ENCODE results near the gene TSKU. TPM values are rescaled to one million over a fixed set of nuclear protein-coding genes. Genes with fewer than 3 reads are reported as not detected.

Gene TSKU
- total RNA-seq, 2 donors from 2014 or later = 71.2 to 72.8 TPM

GRCh38 chr11:76736773-76737495, 46.2 kb upstream of the TSKU start:
- 94% methylated on average over 12 of the region's 12 CpGs for WGBS
- no peak overlapping the region for H3K27ac ChIP-seq
- intact Hi-C loops (cut with DNase I) = loop anchor here (10.0 kb wide), 1 partner anchor 308 kb away; no protein-coding TSS in a partner anchor
- TF ChIP-seq POLR2A (IDR thresholded peaks at IDR 0.05) = no peak
- no peaks in the 10 kb centered on the region for H3K27me3 ChIP-seq (replicated peaks; ENCODE audit: insufficient read depth)
- no peaks in the 10 kb centered on the region for H3K9me3 ChIP-seq
- no peak for DNase-seq (ENCODE audit: low spot score)
- H3K36me3 ChIP-seq = no peaks in the 10 kb centered on the region
- H3K4me1 ChIP-seq (replicated peaks) = no peaks in the 10 kb centered on the region
- no peak overlapping the region for H3K4me3 ChIP-seq

- Histone ChIP-seq H3K4me3 (no peak overlapping the region), H3K9me3 (no peaks in the 10 kb centered on the region), H3K27ac (no peak overlapping the region), H3K36me3 (no peaks in the 10 kb centered on the region), H3K4me1 (replicated peaks) (no peaks in the 10 kb centered on the region), H3K27me3 (replicated peaks; ENCODE audit: insufficient read depth) (no peaks in the 10 kb centered on the region)
- no peak for DNase-seq (ENCODE audit: low spot score)
- WGBS = 71% methylated on average over 8 of the region's 8 CpGs
- intact Hi-C loops (cut with DNase I) = loop anchor here (10.0 kb wide), 1 partner anchor 306 kb away; no protein-coding TSS in a partner anchor
- TF ChIP-seq POLR2AphosphoS5 (IDR thresholded peaks at IDR 0.05) (no peak), POLR2A (IDR thresholded peaks at IDR 0.05) (no peak)
- TF ChIP-seq, protein P1, sequence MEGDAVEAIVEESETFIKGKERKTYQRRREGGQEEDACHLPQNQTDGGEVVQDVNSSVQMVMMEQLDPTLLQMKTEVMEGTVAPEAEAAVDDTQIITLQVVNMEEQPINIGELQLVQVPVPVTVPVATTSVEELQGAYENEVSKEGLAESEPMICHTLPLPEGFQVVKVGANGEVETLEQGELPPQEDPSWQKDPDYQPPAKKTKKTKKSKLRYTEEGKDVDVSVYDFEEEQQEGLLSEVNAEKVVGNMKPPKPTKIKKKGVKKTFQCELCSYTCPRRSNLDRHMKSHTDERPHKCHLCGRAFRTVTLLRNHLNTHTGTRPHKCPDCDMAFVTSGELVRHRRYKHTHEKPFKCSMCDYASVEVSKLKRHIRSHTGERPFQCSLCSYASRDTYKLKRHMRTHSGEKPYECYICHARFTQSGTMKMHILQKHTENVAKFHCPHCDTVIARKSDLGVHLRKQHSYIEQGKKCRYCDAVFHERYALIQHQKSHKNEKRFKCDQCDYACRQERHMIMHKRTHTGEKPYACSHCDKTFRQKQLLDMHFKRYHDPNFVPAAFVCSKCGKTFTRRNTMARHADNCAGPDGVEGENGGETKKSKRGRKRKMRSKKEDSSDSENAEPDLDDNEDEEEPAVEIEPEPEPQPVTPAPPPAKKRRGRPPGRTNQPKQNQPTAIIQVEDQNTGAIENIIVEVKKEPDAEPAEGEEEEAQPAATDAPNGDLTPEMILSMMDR (IDR thresholded peaks at IDR 0.05) = no peak
Observed at GRCh38 chr11:76738618-76739240, 44.4 kb upstream of the TSKU start.

- DNase-seq (ENCODE audit: low spot score) = no peak
- H3K27me3 ChIP-seq (replicated peaks; ENCODE audit: insufficient read depth) = no peaks in the 10 kb centered on the region
- no peak for TF ChIP-seq POLR2AphosphoS5 (IDR thresholded peaks at IDR 0.05)
- TF ChIP-seq, protein P1 (IDR thresholded peaks at IDR 0.05) = no peak
- TF ChIP-seq POLR2A (IDR thresholded peaks at IDR 0.05) = no peak
- intact Hi-C loops (cut with DNase I) = loop anchor here (10.0 kb wide), 1 partner anchor 305 kb away; no protein-coding TSS in a partner anchor
- WGBS = 72% methylated on average over 6 of the region's 6 CpGs
- no peaks in the 10 kb centered on the region for H3K4me1 ChIP-seq (replicated peaks)
- H3K4me3 ChIP-seq = no peak overlapping the region
- H3K9me3 ChIP-seq = no peaks in the 10 kb centered on the region
- no peak overlapping the region for H3K27ac ChIP-seq
- H3K36me3 ChIP-seq = no peaks in the 10 kb centered on the region
Observed at GRCh38 chr11:76739798-76740197, 43.4 kb upstream of the TSKU start.

DNA sequence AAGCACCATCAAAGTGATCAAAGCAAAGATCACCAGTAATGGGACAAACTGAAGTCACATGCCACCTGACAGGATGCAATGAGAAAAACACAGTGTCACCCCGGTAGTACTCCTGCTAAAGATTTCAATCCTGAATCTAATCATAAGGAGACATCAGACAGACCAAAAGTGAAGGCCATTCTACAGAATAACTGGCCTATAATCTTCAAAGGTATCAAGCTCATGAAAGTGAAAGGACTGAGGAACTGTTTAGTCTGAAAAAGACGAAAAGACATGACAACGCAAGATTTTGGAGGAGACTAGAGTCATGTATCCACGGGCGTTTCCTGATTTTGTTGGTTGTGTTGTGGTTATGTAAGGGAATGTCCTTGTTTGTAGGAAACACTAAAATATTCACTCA, 42.4 kb upstream of the TSKU start:
- 77% methylated on average over 5 of the region's 5 CpGs for WGBS
- no peak for DNase-seq (ENCODE audit: low spot score)
- no peak overlapping the region for H3K27ac ChIP-seq

GRCh38 chr11:76742902-76743301, 40.3 kb upstream of the TSKU start:
- no peaks in the 10 kb centered on the region for H3K9me3 ChIP-seq
- H3K36me3 ChIP-seq = no peaks in the 10 kb centered on the region
- intact Hi-C loops (cut with DNase I) = no loop called here
- TF ChIP-seq, protein P1 (IDR thresholded peaks at IDR 0.05) = no peak
- TF ChIP-seq POLR2A (IDR thresholded peaks at IDR 0.05) (no peak), POLR2AphosphoS5 (IDR thresholded peaks at IDR 0.05) (no peak)
- H3K27ac ChIP-seq = no peak overlapping the region
- H3K27me3 ChIP-seq (replicated peaks; ENCODE audit: insufficient read depth) = no peaks in the 10 kb centered on the region
- 91% methylated on average over 4 of the region's 4 CpGs for WGBS
- H3K4me3 ChIP-seq = no peak overlapping the region
- no peaks in the 10 kb centered on the region for H3K4me1 ChIP-seq (replicated peaks)
- no peak for DNase-seq (ENCODE audit: low spot score)

More for the DNA sequence above, 42.4 kb upstream of the TSKU start:
- TF ChIP-seq POLR2AphosphoS5 (IDR thresholded peaks at IDR 0.05) (no peak), POLR2A (IDR thresholded peaks at IDR 0.05) (no peak)
- TF ChIP-seq, protein P1 (IDR thresholded peaks at IDR 0.05) = no peak
- intact Hi-C loops (cut with DNase I) = no loop called here
- Histone ChIP-seq H3K36me3 (no peaks in the 10 kb centered on the region), H3K4me1 (replicated peaks) (no peaks in the 10 kb centered on the region), H3K4me3 (no peak overlapping the region), H3K9me3 (no peaks in the 10 kb centered on the region), H3K27me3 (replicated peaks; ENCODE audit: insufficient read depth) (no peaks in the 10 kb centered on the region)
